GM19395 (cell line): ENCODE measurements around the gene LAX1.
"Not testable (repeated sequence)": the region's sequence is repeated elsewhere in the genome, so short reads cannot be mapped to it uniquely, and the experiment has no call there.

Source experiments
- ATAC-seq: cut with Tn5 transposase; IDR thresholded peaks from one replicate; pipeline ENCODE4 v1.9.1; 2021; ENCODE audit warnings: mild to moderate bottlenecking, moderate library complexity; ENCODE audit not compliant: unreplicated experiment

The LAX1 gene, protein sequence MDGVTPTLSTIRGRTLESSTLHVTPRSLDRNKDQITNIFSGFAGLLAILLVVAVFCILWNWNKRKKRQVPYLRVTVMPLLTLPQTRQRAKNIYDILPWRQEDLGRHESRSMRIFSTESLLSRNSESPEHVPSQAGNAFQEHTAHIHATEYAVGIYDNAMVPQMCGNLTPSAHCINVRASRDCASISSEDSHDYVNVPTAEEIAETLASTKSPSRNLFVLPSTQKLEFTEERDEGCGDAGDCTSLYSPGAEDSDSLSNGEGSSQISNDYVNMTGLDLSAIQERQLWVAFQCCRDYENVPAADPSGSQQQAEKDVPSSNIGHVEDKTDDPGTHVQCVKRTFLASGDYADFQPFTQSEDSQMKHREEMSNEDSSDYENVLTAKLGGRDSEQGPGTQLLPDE

DNA sequence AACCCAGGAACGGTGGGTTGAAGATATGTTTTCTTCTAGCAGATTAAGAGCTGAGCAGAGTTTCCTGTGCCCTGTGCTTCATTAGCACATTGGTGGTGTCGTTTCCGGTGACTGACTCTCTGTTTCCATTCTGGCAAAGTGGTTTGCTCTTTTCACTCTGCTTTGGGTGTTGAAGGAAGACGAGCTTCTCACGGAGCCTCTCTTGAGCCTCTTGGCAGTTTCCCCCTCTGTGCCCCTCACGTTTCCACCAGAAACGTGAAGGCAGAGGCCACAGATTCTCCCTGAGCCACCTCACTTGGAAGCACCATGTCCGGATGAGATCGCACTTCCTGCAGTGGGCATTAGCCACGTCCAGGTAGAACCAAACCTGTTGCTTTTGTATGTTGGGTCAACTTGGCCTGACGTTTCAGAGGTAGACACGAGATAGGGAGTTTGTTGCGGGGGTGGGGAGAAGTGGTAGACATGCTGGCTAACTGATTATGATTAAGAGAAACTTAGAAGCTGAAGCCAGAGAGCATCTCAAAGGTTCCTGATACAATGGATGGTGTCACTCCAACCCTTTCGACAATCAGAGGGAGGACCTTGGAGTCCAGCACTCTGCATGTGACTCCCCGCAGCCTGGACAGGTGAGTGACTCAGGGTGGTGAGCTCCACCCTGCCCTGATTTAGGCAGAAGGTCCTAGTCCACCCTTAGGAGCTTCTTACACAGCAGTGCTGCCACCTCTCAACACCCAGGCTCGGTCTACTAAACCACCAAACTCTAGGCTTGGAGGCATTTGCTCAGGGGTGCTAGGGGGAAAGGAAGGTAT is at the start of gene LAX1:
Gene LAX1 (plus strand): TSS at position 155 of the 809 bp plus-strand sequence. CDS start 383 bp downstream, at position 538.
- peak; percentile 86 for ATAC-seq

DNA sequence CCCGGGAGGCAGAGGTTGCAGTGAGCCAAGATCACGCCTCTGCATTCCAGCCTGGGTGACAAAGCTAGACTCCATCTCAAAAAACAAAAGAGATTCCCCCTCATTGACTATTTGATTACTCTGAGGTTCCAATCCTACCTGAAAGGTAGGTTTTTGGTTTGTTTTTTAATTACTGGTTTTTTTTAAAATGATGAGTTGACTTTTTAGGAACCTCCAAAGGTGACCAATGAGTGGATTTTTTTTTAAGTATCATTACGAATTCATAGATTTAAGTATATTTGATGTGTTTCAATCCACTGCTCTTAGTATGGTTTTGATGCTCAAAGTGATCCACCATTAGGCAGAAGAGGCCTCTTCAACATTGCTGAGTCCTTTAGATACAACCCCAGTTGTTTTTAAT is 47.9 kb upstream of the LAX1 start:
- no peak for ATAC-seq

DNA sequence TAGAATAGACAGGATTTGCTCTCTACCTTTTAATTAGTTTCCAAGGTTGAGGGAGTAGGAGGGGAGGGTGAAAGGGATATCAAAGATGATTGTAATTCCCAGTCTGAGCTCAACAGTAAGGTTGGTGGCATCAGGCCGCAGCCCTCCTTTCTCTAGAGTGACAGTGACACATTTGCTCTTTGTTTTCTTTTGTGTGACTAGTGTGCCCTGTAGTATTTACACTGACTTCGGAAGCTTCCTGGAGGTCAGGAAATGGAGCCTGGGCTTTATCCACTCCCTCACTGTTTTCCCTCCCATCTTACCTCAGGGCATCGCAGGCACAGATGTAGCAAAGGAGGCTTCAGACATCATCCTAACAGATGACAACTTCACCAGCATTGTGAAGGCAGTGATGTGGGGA is 44.7 kb upstream of the LAX1 start:
- no peak for ATAC-seq

DNA sequence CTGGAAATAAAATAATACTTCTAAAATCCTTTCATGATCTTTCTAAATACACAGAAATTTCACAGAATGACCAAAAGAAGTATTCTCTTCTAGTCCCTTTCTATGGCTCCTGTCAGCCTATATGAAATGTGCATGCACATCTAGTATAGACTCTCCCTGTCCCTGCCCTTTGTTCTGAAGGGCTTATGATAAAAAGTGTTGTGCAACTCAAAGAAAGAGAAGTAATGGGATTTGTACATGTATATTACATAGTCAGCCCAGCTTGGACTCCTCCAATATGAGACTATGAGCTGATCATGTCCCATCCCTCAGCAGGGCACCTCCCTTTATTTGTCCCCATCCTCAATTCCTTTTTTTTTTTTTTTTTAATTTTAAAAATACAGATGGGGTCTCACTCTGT is 42.1 kb upstream of the LAX1 start:
- ATAC-seq: no peak

DNA sequence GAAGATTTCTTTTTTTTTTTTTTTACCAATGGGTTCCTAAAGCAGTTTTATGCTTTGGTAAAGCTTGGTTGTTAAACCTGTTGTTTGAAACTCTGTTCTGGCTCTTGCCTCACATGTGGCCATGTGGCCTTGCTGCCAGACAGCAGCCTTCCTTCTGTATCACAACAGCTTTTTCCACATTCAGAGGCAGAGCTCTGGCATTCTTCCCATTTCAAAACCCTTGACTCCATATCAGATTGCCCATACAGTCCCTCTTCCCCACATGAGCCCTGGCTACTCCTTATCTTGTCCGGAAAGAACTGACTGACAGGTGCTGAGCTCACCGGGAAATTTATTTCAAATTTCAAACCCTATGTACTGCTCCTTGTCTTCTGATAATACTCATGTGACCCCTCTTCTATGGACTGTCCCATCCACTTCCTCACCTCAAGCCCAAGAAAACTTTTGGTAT is 38.5 kb upstream of the LAX1 start:
- ATAC-seq: no peak

DNA sequence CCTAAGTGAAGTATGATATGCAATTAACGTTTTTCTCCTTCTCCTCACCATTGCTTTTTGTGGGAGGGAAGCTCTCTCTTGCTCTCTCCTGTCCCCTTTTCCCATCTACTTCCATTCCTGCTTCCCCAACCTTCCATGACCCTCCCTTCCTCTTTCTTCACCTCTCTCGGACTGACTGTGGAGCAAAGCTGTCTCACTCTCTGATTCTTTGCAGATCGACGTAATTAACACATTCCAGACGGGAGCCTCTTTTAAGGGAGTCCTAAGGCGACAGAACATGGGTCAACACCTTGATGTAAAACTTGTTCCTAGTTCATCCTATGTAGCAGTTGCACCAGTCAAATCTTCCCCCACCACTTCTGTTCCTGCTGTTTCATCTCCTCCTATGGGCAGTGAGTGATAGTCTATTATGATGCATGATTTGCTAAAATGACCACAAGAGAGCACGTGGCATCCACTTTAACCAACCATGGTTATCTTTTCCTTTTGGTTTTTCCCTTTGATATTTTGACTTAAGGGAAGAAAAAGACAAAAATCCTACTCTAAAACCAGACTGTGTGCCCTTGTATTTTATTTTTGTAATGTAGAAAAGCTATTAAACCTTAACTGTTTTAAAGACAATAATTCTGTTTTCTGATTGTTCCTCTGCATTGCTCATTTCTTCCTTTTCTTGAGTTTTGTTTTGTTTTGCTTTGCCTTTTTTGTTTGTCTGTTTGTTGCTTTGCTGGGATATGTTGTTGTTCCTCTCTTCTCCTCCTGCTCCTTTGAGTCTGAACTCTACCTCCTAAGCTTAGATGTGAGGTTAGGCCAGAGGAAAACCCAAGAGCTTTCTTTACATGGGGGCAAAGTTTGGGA is 31.7 kb upstream of the LAX1 start:
- no peak for ATAC-seq

DNA sequence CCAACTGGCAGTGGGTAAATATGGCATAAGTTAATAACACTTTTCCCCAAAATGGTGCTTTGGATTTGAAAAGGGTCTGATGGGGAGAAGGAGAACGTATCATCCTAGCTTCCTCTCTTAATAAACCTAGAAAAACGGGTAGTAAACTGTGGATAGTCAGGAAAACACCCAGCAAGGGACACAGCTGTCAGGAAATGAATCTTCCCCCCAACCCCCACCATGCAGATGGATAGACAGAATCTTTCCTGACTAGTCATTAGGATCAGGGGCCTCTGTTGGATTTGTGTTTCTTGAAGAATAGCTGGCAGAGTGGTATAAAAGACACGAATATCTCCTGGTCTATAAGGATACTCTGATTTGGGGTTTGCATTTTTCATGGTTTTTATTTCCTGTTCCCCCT is 22.5 kb upstream of the LAX1 start:
- ATAC-seq: no peak

DNA sequence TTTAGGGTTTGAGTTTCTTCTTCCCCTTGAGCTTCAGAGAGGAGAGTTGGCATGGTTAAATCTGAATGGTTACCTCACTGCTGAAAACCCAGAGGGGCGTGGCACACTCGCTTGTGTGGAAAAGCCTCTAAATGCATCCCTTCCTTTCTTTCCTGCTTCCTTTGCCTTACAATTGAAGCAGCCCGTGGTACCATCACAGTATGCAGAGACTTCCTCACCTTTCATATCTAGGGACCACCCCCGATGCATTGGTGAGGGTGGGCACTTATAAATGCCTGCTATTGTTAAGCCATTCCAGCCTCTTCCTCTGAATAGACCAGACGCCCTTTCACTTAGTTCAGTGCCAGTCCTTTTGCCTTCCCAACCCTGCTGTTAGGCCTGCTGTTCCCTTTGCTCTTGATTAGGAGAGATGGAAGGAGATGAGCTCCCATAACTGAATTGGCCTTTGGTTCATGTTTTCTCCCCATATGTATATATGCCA is 21.9 kb upstream of the LAX1 start:
- no peak for ATAC-seq

DNA sequence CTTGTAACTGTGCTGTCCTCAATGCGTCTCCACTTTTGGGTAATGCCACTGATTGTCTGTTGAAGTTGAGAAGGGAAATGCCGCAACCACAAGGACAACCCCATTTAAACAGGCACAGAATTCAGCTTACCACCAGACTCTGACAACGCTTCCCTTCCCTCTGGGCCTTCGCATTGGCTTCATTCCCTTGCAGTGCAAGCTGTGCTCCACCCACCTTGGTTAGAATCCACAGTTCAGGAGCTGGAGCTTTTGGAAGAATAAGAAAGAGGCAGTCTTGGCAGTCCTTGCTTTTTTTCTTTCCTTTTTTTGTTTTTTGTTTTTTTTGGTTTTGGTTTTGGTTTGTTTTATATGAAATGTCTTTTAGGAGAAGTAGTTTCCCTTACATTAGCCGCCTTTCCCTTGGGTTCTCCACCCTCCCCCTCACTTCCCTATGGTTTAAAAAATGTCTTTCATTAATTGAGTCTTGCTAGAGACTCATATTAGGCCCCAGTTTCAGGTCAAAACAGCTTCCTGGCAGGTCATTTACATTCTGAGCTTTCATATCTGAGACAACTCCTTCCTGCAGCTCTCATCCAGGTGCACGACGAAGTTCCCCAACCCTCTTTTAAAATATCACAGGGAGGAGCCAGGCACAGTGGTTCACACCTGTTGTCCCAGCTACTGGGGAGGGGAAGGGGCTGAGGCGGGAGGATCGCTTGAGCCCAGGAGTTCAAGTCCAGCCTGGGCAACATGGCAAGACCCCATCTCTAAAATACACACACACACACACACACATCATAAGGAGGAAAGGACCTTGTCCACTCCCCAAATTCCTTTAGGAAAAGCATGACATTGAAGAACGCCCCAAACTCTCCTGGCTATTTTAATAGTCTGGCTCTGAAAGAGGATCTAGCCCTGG is 20.7 kb upstream of the LAX1 start:
- peak; percentile 49 for ATAC-seq

DNA sequence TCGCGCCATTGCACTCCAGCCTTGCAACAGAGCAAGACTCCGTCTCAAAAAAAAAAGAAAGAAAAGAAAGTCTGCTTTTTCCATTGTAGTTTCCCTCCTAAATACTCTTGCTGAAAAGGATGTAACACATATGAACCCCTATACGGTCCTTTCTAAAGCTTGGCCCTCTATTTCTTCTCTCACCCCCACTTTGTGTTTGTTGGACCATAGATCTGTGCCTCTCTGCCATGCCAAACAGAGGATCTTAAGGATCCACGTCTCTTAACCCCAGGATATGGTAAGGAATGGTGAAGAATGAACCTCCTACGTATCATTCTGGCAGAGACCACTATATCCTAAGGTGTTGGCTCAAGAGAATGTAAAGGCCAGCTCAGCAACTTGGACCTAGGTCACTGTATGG is 18.7 kb upstream of the LAX1 start:
- no peak for ATAC-seq

DNA sequence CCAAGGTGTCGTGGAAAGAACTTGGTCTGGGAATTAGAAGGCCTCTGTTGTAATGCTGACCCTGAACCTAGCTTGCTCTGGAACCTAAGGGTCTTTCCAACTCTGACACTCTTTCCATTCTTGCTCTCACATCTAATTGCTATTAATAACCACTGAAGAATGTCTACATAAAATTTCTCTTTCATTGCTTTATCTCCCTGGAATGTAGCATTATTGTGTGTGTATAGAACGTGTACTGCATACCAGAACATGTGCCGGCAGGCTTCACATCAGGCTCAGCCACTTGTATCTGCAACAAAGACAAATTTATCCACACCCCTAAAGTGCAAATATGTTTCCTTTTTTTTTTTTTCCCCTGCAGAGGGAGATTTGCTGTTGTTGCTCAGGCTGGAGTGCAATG is 13.9 kb upstream of the LAX1 start:
- ATAC-seq: no peak

DNA sequence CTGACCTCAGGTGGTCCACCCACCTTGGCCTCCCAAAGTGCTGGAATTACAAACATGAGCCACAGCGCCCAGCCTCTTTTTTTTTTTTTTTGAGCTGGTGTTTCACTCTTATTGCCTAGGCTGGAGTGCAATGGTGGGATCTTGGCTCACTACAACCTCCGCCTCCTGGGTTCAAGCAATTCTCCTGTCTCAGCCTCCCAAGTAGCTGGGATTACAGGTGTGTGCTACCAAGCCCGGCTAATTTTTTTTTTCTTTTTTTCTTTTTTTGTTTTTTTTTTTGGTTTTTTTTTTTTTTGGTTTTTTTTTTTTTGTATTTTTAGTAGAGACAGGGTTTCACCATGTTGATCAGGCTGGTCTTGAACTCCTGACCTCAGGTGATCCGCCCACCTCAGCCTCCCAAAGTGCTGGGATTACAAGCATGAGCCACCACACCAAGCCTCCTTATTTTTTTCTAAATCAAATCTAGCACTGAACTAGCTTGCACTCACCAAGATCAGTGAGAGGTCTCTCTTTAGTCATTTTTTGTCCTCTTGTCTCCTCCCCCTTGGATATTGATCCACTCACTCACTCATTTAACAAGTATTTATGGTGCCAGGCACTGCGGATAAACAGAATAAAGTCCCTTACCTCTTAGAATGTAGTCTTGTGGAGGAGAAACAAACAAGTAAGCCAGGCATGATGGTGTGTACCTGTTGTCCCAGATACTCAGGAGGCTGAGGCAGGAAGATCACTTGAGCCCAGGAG is 13.2 kb upstream of the LAX1 start:
- not testable (repeated sequence) for ATAC-seq

DNA sequence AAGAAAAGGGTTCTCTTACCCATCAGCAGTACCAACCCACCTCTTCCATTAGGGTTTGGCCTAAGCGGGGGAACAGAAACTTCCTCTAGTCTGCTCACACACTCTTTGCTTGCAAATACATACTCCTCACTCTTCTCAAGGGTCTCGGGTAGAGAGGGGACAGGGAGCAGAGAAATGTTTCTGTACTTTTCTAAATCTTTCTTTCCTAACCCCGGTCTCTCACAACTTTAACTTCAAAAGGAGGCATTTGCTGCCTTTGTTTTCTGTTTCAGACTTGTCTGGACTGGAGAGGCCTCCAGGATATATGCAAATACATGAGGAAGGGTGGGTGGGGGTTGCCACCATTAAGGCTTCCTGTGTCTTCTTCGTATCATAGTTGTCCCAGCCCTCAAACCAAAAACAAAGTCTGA is 10.5 kb upstream of the LAX1 start:
- ATAC-seq: peak; percentile 76

DNA sequence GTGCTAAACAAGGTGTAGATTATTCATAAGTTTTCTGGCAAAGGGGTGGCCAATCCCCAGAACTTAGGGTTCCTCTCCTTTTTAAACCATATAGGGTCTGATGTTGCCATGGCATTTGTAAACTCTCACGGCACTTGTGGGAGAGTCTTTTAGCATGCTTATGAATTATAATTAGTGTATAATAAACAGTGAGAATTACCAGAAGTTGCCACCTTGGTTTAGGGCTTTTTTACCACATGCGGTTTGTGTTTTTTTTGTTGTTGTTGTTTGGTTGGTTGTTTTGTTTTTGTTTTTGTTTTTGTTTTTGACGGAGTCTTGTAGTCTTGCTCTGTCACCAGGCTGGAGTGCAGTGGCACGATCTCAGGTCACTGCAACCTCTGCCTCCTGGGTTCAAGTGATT is 8.9 kb upstream of the LAX1 start:
- no peak for ATAC-seq

DNA sequence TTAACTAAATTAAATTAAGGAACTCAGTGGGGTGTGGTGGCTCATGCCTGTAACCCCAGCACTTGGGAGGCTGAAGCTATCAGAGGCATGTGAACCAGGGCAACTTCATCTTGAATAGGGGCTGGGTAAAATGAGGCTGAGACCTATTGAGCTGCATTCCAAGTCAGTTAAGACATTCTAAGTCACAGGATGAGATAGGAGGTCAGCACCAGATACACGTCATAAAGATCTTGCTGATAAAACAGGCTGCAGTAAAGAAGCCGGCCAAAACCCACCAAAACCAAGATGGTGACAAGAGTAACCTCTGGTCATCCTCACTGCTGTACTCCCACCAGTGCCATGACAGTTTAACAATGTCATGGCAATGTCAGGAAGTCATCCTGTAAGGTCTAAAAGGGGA is 6.2 kb upstream of the LAX1 start:
- not testable (repeated sequence) for ATAC-seq

DNA sequence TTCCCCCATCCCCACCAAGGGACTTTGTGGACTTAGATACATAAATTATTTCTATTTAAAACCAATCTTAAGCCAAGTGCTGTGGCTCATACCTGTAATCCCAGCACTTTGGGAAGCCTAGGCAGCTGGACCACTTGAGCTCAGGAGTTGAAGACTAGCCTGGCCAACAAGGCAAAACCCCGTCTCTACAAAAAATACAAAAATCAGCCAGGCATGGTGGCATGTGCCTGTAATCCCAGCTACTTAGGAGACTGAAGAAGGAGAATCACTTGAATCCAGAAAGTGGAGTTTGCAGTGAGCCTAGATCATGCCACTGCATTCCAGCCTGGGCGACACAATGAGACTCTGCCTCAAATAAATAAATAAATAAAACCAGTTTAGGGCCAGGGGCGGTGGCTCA is 4.5 kb upstream of the LAX1 start:
- ATAC-seq: no peak

DNA sequence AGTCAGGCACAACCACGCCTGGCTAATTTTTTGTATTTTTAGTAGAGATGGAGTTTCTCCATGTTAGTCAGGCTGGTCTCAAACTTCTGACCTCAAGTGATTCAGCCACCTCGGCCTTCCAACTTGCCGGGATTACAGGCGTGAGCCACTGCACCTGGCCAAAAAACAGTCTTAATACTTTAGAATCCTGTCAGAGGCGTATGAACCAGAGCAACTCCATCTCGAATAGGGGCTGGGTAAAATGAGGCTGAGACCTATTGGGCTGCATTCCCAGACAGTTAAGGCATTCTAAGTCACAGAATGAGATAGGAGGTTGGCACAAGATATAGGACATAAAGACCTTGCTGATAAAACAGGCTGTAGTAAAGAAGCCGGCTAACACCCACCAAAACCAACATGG is 3.0 kb upstream of the LAX1 start:
- not testable (repeated sequence) for ATAC-seq

DNA sequence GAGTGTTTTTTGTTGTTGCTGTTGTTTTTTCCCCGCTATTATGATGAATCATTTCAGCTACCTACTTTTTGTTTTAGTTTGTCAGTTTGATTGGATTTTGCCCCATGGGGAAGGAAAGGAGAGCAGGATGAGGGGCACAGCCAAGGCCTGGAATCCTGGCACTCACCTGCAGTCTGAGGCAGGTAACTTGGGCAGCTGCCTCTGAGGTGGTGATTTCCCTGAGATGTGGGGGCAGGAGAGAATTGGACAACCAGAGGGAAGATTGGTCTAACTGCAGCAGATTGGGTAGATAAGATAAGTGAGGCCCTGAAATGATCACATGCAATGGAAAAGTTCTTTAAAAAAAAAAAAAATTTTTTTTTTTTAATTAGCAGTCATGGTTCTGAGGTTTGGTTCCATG is 1.5 kb upstream of the LAX1 start:
- ATAC-seq: no peak
